ENCODE measurements around the gene SLIT3. TPM values are rescaled to one million over a fixed set of nuclear protein-coding genes. Genes with fewer than 3 reads are reported as not detected.

Gene SLIT3
- total RNA-seq, 4 donors from 2014 or later: 0.97 to 6.1 (median 3.4) TPM

DNA sequence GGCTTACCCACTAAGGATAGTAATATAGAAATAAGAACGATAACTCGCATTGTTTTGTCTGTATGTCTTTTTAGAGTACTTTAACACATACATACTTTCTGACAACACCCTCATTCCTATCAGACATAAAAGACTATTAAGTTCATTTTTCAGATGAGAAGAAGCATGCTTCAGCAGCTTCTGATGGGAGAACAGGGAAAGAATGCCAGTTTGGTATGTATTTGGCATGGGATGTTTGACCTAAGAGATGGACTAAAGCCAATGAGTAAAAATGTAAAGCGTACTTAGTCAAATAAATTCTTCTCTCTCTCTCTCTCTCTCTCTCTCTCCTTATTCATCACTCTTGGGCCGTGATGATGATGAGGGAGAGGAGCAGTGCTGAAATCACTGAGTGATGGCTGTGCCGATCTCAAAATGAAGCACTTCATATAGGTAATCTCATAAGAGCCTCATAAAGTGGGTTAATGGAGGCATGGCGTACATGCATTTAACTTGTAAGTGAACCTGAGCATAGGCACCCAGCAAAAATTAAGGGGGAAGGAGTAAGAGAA is 71.5 kb downstream of the SLIT3 start:
- intact Hi-C loops (cut with DNase I; ENCODE audit: low total_unique reads): no loop called here
- Histone ChIP-seq H3K27me3 (no peaks in the 10 kb centered on the region), H3K4me1 (no peaks in the 10 kb centered on the region), H3K27ac (no peak overlapping the region), H3K4me3 (no peak overlapping the region), H3K36me3 (no peaks in the 10 kb centered on the region), H3K9me3 (no peaks in the 10 kb centered on the region)
- ATAC-seq: no peak
- TF ChIP-seq POLR2A (IDR thresholded peaks at IDR 0.05): no peak
- TF ChIP-seq, protein P1, sequence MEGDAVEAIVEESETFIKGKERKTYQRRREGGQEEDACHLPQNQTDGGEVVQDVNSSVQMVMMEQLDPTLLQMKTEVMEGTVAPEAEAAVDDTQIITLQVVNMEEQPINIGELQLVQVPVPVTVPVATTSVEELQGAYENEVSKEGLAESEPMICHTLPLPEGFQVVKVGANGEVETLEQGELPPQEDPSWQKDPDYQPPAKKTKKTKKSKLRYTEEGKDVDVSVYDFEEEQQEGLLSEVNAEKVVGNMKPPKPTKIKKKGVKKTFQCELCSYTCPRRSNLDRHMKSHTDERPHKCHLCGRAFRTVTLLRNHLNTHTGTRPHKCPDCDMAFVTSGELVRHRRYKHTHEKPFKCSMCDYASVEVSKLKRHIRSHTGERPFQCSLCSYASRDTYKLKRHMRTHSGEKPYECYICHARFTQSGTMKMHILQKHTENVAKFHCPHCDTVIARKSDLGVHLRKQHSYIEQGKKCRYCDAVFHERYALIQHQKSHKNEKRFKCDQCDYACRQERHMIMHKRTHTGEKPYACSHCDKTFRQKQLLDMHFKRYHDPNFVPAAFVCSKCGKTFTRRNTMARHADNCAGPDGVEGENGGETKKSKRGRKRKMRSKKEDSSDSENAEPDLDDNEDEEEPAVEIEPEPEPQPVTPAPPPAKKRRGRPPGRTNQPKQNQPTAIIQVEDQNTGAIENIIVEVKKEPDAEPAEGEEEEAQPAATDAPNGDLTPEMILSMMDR (IDR thresholded peaks at IDR 0.05 in 4 of 5, conservative IDR thresholded peaks at IDR 0.05 in 1 of 5): no peak
- DNase-seq: no peak
- in situ Hi-C loops (cut with MboI; ENCODE audit: low sequenced_read_pairs in 4 of 4): no loop called here

DNA sequence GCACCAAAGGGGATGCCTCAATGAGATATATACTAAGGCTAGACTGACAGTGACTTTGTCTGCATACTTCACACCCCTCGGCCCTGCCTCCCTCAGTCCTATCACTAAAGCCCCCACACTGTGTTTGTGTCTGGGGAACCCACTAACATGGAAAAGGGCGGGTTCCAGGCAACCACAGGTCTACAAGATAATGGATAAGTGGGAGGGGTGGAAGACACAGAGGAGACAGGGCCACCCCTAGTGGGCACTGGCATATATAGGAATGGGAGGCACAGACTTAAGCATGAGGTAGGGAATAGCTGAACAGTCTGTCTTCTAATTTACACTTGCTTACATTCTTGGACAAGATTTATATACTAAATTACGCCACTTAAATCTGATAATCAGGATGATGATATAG is 74.0 kb downstream of the SLIT3 start:
- TF ChIP-seq POLR2A (IDR thresholded peaks at IDR 0.05): no peak
- TF ChIP-seq, protein P1 (IDR thresholded peaks at IDR 0.05 in 4 of 5, conservative IDR thresholded peaks at IDR 0.05 in 1 of 5): no peak
- intact Hi-C loops (cut with DNase I; ENCODE audit: low total_unique reads) (no loop called here), in situ Hi-C loops (cut with MboI; ENCODE audit: low sequenced_read_pairs in 4 of 4) (no loop called here)
- H3K4me3 ChIP-seq: no peak overlapping the region
- H3K36me3 ChIP-seq: no peaks in the 10 kb centered on the region
- no peak for ATAC-seq
- H3K27ac ChIP-seq: no peak overlapping the region
- no peaks in the 10 kb centered on the region for H3K27me3 ChIP-seq
- DNase-seq: no peak
- no peaks in the 10 kb centered on the region for H3K4me1 ChIP-seq
- H3K9me3 ChIP-seq: no peaks in the 10 kb centered on the region

DNA sequence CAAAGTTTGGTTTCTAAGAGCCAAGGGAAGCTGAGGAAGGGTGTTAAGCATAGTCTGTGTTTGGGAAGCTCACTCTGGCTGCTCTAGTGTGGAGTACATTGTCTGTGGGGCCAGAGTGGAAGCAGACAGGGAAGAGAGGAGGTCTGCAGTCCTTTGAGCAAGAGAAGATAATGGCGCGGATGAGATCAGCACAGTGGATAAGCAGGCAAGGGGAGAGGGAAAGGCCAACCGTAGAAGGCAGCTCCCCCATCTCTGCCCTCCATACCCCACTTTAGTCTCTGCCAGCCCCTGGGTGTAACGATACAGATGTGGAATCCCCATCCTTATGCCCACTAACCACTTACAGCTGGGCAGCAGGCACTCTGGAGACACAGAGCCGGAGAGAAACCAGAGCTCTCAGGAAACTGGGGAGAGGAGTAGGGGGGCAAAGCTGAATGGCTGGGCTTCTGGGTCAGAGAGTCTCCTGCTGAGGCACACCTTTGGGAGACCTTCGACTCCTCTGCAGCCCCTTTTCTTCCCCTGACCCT is 75.0 kb downstream of the SLIT3 start:
- Histone ChIP-seq H3K27ac (no peak overlapping the region), H3K4me1 (no peaks in the 10 kb centered on the region), H3K9me3 (no peaks in the 10 kb centered on the region), H3K27me3 (no peaks in the 10 kb centered on the region), H3K4me3 (no peak overlapping the region), H3K36me3 (no peaks in the 10 kb centered on the region)
- TF ChIP-seq, protein P1 (IDR thresholded peaks at IDR 0.05 in 4 of 5, conservative IDR thresholded peaks at IDR 0.05 in 1 of 5): no peak
- no peak for TF ChIP-seq POLR2A (IDR thresholded peaks at IDR 0.05)
- intact Hi-C loops (cut with DNase I; ENCODE audit: low total_unique reads): no loop called here
- ATAC-seq (no peak), DNase-seq (no peak)
- in situ Hi-C loops (cut with MboI; ENCODE audit: low sequenced_read_pairs in 4 of 4): no loop called here

DNA sequence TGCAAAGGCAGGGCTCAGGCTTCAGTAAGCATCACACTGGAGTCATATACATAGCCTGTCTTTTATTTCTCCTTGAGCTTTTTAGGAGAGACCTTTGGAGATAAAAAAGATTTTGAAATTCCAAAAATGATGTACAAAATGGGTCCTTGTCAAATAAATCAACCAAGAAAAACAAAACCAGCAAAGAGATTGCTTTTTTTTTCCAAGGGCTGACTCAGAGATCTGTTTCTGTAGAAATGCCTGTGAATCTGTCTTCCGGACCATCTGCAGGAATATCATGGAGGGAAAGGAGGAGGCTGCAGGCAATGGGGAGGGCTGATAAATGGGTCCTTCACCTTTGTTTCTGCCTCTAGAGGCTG is 77.4 kb downstream of the SLIT3 start:
- no peak overlapping the region for H3K27ac ChIP-seq
- H3K4me1 ChIP-seq: no peaks in the 10 kb centered on the region
- H3K36me3 ChIP-seq: no peaks in the 10 kb centered on the region
- in situ Hi-C loops (cut with MboI; ENCODE audit: low sequenced_read_pairs in 4 of 4) (no loop called here), intact Hi-C loops (cut with DNase I; ENCODE audit: low total_unique reads) (no loop called here)
- H3K4me3 ChIP-seq: no peak overlapping the region
- H3K9me3 ChIP-seq: no peaks in the 10 kb centered on the region
- no peaks in the 10 kb centered on the region for H3K27me3 ChIP-seq
- no peak for DNase-seq
- no peak for ATAC-seq
- TF ChIP-seq, protein P1 (IDR thresholded peaks at IDR 0.05 in 4 of 5, conservative IDR thresholded peaks at IDR 0.05 in 1 of 5): no peak
- no peak for TF ChIP-seq POLR2A (IDR thresholded peaks at IDR 0.05)

Data from gastrocnemius medialis (tissue), 4 donors.